HEK293 (cell line): ENCODE measurements around the gene C13orf42.
"Not testable (repeated sequence)": the region's sequence is repeated elsewhere in the genome, so short reads cannot be mapped to it uniquely, and the experiment has no call there.

Source experiments
- CTCF ChIA-PET: fragments of 350-600 bp; formaldehyde crosslinking; extraction: SDS; loops from one replicate; lab custom pipeline; 2021; ENCODE audit warnings: antibody characterized with exemption; lab: Yijun Ruan, JAX
- POLR2A ChIA-PET: fragments of 300-600 bp; formaldehyde crosslinking; extraction: SDS; loops from one replicate; lab custom pipeline; 2020; ENCODE audit warnings: antibody characterized with exemption, inconsistent platforms; lab: Yijun Ruan, JAX
- H3K27ac ChIP-seq: fragments of 200-500 bp; sonication (Bioruptor generic); 2 replicates; pipeline ENCODE4 v1.5.1; 2014; ENCODE audit warnings: low read depth, low read length, control low read depth, inconsistent platforms; ENCODE audit errors: extremely low read depth
- H3K36me3 ChIP-seq, 2 experiments: fragments of 200-500 bp in 1 of 2; sonication (Bioruptor generic) in 1 of 2; 1 replicate in 1 of 2; 2 replicates in 1 of 2; pipeline ENCODE4 v1.5.1; 2014 to 2017; ENCODE audit warnings: inconsistent platforms in 2 of 2, low read length in 2 of 2; ENCODE audit not compliant: control insufficient read depth in 2 of 2, insufficient read depth in 1 of 2
- H3K4me1 ChIP-seq: fragments of 200-500 bp; sonication (Bioruptor generic); 2 replicates; pipeline ENCODE4 v1.5.1; 2014; ENCODE audit warnings: mild to moderate bottlenecking, low read length, inconsistent platforms; ENCODE audit not compliant: control insufficient read depth, insufficient read depth
- H3K4me3 ChIP-seq: 2 replicates; pipeline ENCODE4 v1.5.1; 2011; ENCODE audit warnings: low read depth, mild to moderate bottlenecking, control low read depth, low read length, moderate library complexity
- H3K9me3 ChIP-seq: fragments of 200-500 bp; sonication (Bioruptor generic); 2 replicates; pipeline ENCODE4 v1.5.1; 2014; ENCODE audit warnings: low read depth, low read length, inconsistent platforms; ENCODE audit not compliant: control insufficient read depth, insufficient read depth
- AEBP2 ChIP-seq: fragments of 450-650 bp; formaldehyde crosslinking; IDR thresholded peaks from 2 replicates; pipeline ENCODE4 v1.5.1; 2016; ENCODE audit warnings: missing biosample characterization, missing genetic modification characterization, borderline replicate concordance
- CTCF ChIP-seq: fragments of 450-650 bp; formaldehyde crosslinking; IDR thresholded peaks from 2 replicates; pipeline ENCODE4 v1.5.1; 2016; ENCODE audit warnings: missing biosample characterization, missing genetic modification characterization
- INSM2 ChIP-seq: fragments of 450-650 bp; formaldehyde crosslinking; IDR thresholded peaks from 2 replicates; pipeline ENCODE4 v1.5.1; 2016; ENCODE audit warnings: missing biosample characterization, missing genetic modification characterization
- MYNN ChIP-seq: fragments of 450-650 bp; formaldehyde crosslinking; IDR thresholded peaks from 2 replicates; pipeline ENCODE4 v1.5.1; 2016; ENCODE audit warnings: missing biosample characterization, missing genetic modification characterization, borderline replicate concordance
- PRDM4 ChIP-seq: fragments of 450-650 bp; formaldehyde crosslinking; IDR thresholded peaks from 2 replicates; pipeline ENCODE4 v1.5.1; 2017; ENCODE audit warnings: missing biosample characterization, missing genetic modification characterization
- SCRT1 ChIP-seq: fragments of 450-650 bp; formaldehyde crosslinking; IDR thresholded peaks from 2 replicates; pipeline ENCODE4 v1.5.1; 2016; ENCODE audit warnings: missing biosample characterization, missing genetic modification characterization, borderline replicate concordance
- ZBTB8A ChIP-seq: fragments of 450-650 bp; formaldehyde crosslinking; IDR thresholded peaks from 2 replicates; pipeline ENCODE4 v1.5.1; 2016; ENCODE audit warnings: missing biosample characterization, missing genetic modification characterization
- ZEB2 ChIP-seq: fragments of 450-650 bp; formaldehyde crosslinking; IDR thresholded peaks from 2 replicates; pipeline ENCODE4 v1.5.1; 2016; ENCODE audit warnings: missing biosample characterization, missing genetic modification characterization
- ZFHX2 ChIP-seq: fragments of 450-650 bp; formaldehyde crosslinking; conservative IDR thresholded peaks from 2 replicates; pipeline ENCODE4 v1.5.1; 2016; ENCODE audit warnings: missing biosample characterization, missing genetic modification characterization
- ZFP3 ChIP-seq: fragments of 450-650 bp; formaldehyde crosslinking; IDR thresholded peaks from 2 replicates; pipeline ENCODE4 v1.5.1; 2016; ENCODE audit warnings: low read depth, missing biosample characterization, missing genetic modification characterization
- ZNF2 ChIP-seq: fragments of 450-650 bp; formaldehyde crosslinking; IDR thresholded peaks from 2 replicates; pipeline ENCODE4 v1.5.1; 2016; ENCODE audit warnings: missing biosample characterization, missing genetic modification characterization
- ZNF341 ChIP-seq: fragments of 450-650 bp; formaldehyde crosslinking; IDR thresholded peaks from 2 replicates; pipeline ENCODE4; 2016; ENCODE audit warnings: low read depth, missing biosample characterization, missing genetic modification characterization
- ZNF426 ChIP-seq: fragments of 450-650 bp; formaldehyde crosslinking; IDR thresholded peaks from 2 replicates; pipeline ENCODE4 v1.5.1; 2017; ENCODE audit warnings: missing biosample characterization, missing genetic modification characterization, mild to moderate bottlenecking, inconsistent platforms, moderate library complexity
- ZNF48 ChIP-seq: fragments of 450-650 bp; formaldehyde crosslinking; IDR thresholded peaks from 2 replicates; pipeline ENCODE4 v1.5.1; 2016; ENCODE audit warnings: missing biosample characterization, missing genetic modification characterization
- ZNF514 ChIP-seq: fragments of 450-650 bp; formaldehyde crosslinking; IDR thresholded peaks from 2 replicates; pipeline ENCODE4 v1.5.1; 2016; ENCODE audit warnings: missing biosample characterization, missing genetic modification characterization
- ZNF560 ChIP-seq: fragments of 450-650 bp; formaldehyde crosslinking; IDR thresholded peaks from 2 replicates; pipeline ENCODE4 v1.5.1; 2017; ENCODE audit warnings: missing biosample characterization, missing genetic modification characterization, borderline replicate concordance
- ZNF629 ChIP-seq: fragments of 450-650 bp; formaldehyde crosslinking; IDR thresholded peaks from 2 replicates; pipeline ENCODE4 v1.5.1; 2017; ENCODE audit warnings: missing biosample characterization, missing genetic modification characterization
- ZNF747 ChIP-seq: fragments of 450-650 bp; formaldehyde crosslinking; IDR thresholded peaks from 2 replicates; pipeline ENCODE4 v1.5.1; 2016; ENCODE audit warnings: missing biosample characterization, missing genetic modification characterization
- TF ChIP-seq, protein P1 (sequence below): fragments of 450-650 bp; formaldehyde crosslinking; IDR thresholded peaks from 2 replicates; pipeline ENCODE4 v1.5.1; 2016; ENCODE audit warnings: missing biosample characterization, missing genetic modification characterization

C13orf42 gene

DNA sequence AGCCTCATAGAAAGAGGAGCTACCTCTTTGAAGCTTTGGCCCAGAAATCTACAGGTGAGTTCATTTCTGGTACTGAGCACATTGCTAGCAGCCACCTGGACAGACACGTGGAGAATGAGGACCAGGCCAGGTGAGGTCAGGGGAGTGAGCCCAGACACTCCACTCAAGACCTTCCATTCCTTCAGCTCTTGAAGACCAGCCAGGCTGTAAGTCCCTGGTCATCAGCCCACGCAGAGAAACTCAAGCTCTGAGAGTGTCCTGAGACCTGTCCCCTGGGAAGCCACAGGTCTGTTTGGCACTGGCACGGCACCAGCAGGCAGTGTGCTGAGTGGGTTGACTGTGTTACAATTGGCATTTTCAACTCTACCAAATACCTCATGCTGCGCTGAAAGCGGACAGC, 27.4 kb downstream of the C13orf42 start:
- Histone ChIP-seq H3K36me3 (no peaks in the 10 kb centered on the region), H3K27ac (no peak overlapping the region), H3K4me1 (no peaks in the 10 kb centered on the region), H3K4me3 (no peak overlapping the region), H3K9me3 (no peaks in the 10 kb centered on the region)
- TF ChIP-seq MYNN (tag by site-specific recombination) (no peak), ZNF2 (tag by site-specific recombination) (no peak), ZNF747 (tag by site-specific recombination) (no peak)
- ChIA-PET POLR2A (no interaction called here), CTCF (interaction anchor here (1.3 kb wide), 1 partner anchor 14 kb away, joined by 6 read pairs; no protein-coding TSS in a partner anchor)

DNA sequence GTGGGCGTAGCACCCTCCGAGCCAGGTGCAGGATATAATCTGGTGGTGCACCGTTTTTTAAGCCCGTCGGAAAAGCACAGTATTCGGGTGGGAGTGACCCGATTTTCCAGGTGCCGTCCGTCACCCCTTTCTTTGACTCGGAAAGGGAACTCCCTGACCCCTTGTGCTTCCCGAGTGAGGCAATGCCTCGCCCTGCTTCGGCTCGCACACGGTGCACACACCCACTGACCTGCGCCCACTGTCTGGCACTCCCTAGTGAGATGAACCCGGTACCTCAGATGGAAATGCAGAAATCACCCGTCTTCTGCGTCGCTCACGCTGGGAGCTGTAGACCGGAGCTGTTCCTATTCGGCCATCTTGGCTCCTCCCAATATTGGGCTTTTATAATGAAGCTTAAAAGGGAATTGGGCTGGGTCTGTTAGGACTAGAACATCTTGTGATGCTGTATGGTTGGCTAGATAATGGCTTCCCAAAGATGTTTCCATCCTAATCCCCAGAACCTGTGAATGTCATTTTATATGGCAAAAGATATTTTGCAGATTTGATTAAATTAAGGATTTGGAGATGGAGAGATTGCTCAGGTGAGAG, 30.5 kb downstream of the C13orf42 start:
- CTCF ChIA-PET, POLR2A ChIA-PET, H3K36me3 ChIP-seq, H3K9me3 ChIP-seq, H3K27ac ChIP-seq, H3K4me3 ChIP-seq, H3K4me1 ChIP-seq: not testable (repeated sequence)
- TF ChIP-seq ZBTB8A (tag by site-specific recombination) (peak; percentile 93), ZFHX2 (tag by site-specific recombination) (peak; percentile 29), ZNF341 (tag by site-specific recombination) (peak; percentile 63)

GRCh38 chr13:51071493-51071892, 39.6 kb downstream of the C13orf42 start:
- ChIA-PET POLR2A (no interaction called here), CTCF (interaction anchor here (0.5 to 1.2 kb wide), 6 partner anchors 16 to 1770 kb away, joined by 3 to 5 read pairs (median 3); no protein-coding TSS in a partner anchor)
- H3K36me3 ChIP-seq = no peaks in the 10 kb centered on the region
- H3K9me3 ChIP-seq = no peaks in the 10 kb centered on the region
- no peak overlapping the region for H3K4me3 ChIP-seq
- no peaks in the 10 kb centered on the region for H3K4me1 ChIP-seq
- no peak overlapping the region for H3K27ac ChIP-seq
- no peak for TF ChIP-seq PRDM4 (tag by site-specific recombination)
- TF ChIP-seq AEBP2 (tag by site-specific recombination) = no peak
- TF ChIP-seq, protein P1, sequence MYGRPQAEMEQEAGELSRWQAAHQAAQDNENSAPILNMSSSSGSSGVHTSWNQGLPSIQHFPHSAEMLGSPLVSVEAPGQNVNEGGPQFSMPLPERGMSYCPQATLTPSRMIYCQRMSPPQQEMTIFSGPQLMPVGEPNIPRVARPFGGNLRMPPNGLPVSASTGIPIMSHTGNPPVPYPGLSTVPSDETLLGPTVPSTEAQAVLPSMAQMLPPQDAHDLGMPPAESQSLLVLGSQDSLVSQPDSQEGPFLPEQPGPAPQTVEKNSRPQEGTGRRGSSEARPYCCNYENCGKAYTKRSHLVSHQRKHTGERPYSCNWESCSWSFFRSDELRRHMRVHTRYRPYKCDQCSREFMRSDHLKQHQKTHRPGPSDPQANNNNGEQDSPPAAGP = no peak
- TF ChIP-seq ZNF560 = no peak
- TF ChIP-seq INSM2 (tag by site-specific recombination) = no peak
- TF ChIP-seq ZFP3 (tag by site-specific recombination) = no peak
- no peak for TF ChIP-seq ZNF48
- no peak for TF ChIP-seq SCRT1 (tag by site-specific recombination)
- no peak for TF ChIP-seq CTCF
- TF ChIP-seq ZEB2 (tag by site-specific recombination) = no peak
- TF ChIP-seq ZNF514 (tag by site-specific recombination) = no peak
- TF ChIP-seq ZNF426 (tag by site-specific recombination) = no peak
- no peak for TF ChIP-seq ZNF629
